DOHH2 (cell line): ENCODE data around the gene CDHR4.

Experiments used
- EZH2phosphoT487 ChIP-seq: fragments of 200-600 bp; sonication (generic); IDR thresholded peaks from 2 replicates; pipeline ENCODE4 v1.6.1; 2017; ENCODE audit warnings: borderline replicate concordance, mild to moderate bottlenecking, antibody characterized with exemption, low read length, moderate library complexity, mixed read lengths
- TF ChIP-seq, protein P1 (sequence below): fragments of 200-600 bp; sonication (generic); IDR thresholded peaks from one replicate; pipeline ENCODE4 v1.5.1; 2014; ENCODE audit warnings: antibody characterized with exemption, mild to moderate bottlenecking, low read depth, low read length; ENCODE audit not compliant: poor library complexity, severe bottlenecking

DNA sequence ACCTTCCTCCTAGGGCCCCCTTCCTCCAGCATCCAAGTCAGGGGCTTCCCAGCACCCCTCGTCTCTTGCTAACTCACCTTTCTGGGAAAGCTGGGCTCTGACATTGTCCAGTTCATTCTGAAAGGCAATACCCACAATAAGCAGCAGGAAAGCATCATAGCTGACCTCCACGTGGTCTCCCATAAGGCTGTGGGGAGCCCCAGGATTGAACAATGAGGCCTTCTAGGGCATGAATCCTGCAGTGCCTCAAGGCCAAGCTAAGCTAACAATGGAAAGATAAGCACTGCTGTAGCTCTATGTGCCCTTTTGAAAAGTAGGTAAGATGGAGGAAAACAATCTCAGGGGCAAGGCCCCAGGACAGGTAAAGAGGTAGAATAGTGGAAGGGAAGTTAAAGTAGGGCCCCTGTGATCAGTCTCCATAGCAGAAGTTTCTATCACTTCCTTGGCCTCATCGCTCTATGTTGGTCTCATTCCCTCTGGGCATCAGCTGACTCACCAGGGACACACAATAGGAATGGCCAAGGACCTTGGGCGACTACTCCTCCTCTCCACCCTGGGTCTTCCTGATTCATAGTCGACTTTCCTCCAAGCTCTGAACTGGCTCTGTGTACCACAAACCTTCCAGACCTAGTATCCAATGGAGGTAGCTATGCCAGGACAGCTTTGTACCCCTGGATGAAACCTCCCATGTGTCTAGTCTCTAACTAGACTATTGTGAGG, 45.0 kb upstream of the CDHR4 start:
- TF ChIP-seq, protein P1, sequence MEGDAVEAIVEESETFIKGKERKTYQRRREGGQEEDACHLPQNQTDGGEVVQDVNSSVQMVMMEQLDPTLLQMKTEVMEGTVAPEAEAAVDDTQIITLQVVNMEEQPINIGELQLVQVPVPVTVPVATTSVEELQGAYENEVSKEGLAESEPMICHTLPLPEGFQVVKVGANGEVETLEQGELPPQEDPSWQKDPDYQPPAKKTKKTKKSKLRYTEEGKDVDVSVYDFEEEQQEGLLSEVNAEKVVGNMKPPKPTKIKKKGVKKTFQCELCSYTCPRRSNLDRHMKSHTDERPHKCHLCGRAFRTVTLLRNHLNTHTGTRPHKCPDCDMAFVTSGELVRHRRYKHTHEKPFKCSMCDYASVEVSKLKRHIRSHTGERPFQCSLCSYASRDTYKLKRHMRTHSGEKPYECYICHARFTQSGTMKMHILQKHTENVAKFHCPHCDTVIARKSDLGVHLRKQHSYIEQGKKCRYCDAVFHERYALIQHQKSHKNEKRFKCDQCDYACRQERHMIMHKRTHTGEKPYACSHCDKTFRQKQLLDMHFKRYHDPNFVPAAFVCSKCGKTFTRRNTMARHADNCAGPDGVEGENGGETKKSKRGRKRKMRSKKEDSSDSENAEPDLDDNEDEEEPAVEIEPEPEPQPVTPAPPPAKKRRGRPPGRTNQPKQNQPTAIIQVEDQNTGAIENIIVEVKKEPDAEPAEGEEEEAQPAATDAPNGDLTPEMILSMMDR = no peak
- no peak for TF ChIP-seq EZH2phosphoT487
